Thymus (tissue), 11 donors: Measurements from ENCODE around the gene DISC1. TPM values are rescaled to one million over a fixed set of nuclear protein-coding genes. Genes with fewer than 3 reads are reported as not detected.

Experiments
- DNase-seq, 9 donors: peaks; one replicate each; pipeline ENCODE4 v3.0.0-alpha.2; 2013; ENCODE audit warnings: low spot score in 9 of 9, low read depth in 6 of 9, missing footprints in 1 of 9
- H3K27ac ChIP-seq, 2 donors: one replicate each; pipeline ENCODE4 v1.5.1; 2013; ENCODE audit warnings: control low read depth in 1 of 2, low read depth in 1 of 2, low read length in 1 of 2, mild to moderate bottlenecking in 1 of 2, moderate library complexity in 1 of 2
- H3K27me3 ChIP-seq, 2 donors: one replicate each; pipeline ENCODE4 v1.5.1; 2013; ENCODE audit warnings: low read length in 1 of 2; ENCODE audit not compliant: control insufficient read depth in 2 of 2, insufficient read depth in 1 of 2
- H3K36me3 ChIP-seq, 2 donors: one replicate each; pipeline ENCODE4 v1.5.1; 2013; ENCODE audit warnings: low read length in 1 of 2, mild to moderate bottlenecking in 1 of 2, moderate library complexity in 1 of 2; ENCODE audit not compliant: control insufficient read depth in 2 of 2, insufficient read depth in 2 of 2
- H3K4me1 ChIP-seq, 2 donors: one replicate each; pipeline ENCODE4 v1.5.1; 2013; ENCODE audit warnings: low read length in 2 of 2; ENCODE audit not compliant: control insufficient read depth in 2 of 2, insufficient read depth in 2 of 2
- H3K4me3 ChIP-seq, 2 donors: one replicate each; pipeline ENCODE4 v1.5.1; 2013; ENCODE audit warnings: low read length in 2 of 2, control low read depth in 1 of 2, mild to moderate bottlenecking in 1 of 2
- H3K9me3 ChIP-seq, 2 donors: one replicate each; pipeline ENCODE4 v1.5.1; 2013; ENCODE audit warnings: low read length in 1 of 2, mild to moderate bottlenecking in 1 of 2; ENCODE audit not compliant: control insufficient read depth in 2 of 2, insufficient read depth in 1 of 2
- WGBS: extraction: QIAGEN DNeasy Blood & Tissue Kit; methylation state at CpG from one replicate; pipeline ENCODE4 v1.1.7; 2013; 5-methylcytosine and 5-hydroxymethylcytosine counted together
- polyA plus RNA-seq: library from polyadenylated mRNA; stranded (reverse); fragments of 200-250 nt; gene quantifications from one replicate; pipeline ENCODE4 v1.2.3, GENCODE V29; 2013
- total RNA-seq: library from RNA; stranded (reverse); fragments of 120-200 nt; gene quantifications from one replicate; pipeline ENCODE4 v1.2.4, GENCODE V29; 2013
- donor health status: healthy.

Gene DISC1
- total and polyA plus RNA-seq, 2 donors: 4.4 to 5.3 TPM

GRCh38 chr1:231871471-231871870 lies 244.9 kb downstream of the DISC1 start:
- H3K36me3 ChIP-seq: no peaks in the 10 kb centered on the region
- WGBS: 96% methylated on average over 6 of the region's 6 CpGs
- H3K27me3 ChIP-seq: no peaks in the 10 kb centered on the region
- no peak overlapping the region for H3K4me3 ChIP-seq
- H3K9me3 ChIP-seq: peaks cover 0 to 4% of the 10 kb centered on the region in 2 donors
- H3K4me1 ChIP-seq: peaks cover 0 to 5% of the 10 kb centered on the region in 2 donors
- no peak for DNase-seq
- no peak overlapping the region for H3K27ac ChIP-seq

GRCh38 chr1:231871878-231872277 lies 245.3 kb downstream of the DISC1 start:
- Histone ChIP-seq H3K27me3 (no peaks in the 10 kb centered on the region), H3K27ac (no peak overlapping the region), H3K4me1 (peaks cover 0 to 5% of the 10 kb centered on the region in 2 donors), H3K4me3 (no peak overlapping the region), H3K36me3 (no peaks in the 10 kb centered on the region), H3K9me3 (peaks cover 0 to 4% of the 10 kb centered on the region in 2 donors)
- 46% methylated on average over 5 of the region's 5 CpGs for WGBS
- no peak for DNase-seq

GRCh38 chr1:231872461-231872910 lies 245.9 kb downstream of the DISC1 start:
- H3K36me3 ChIP-seq: no peaks in the 10 kb centered on the region
- no peak for DNase-seq
- H3K27ac ChIP-seq: no peak overlapping the region
- H3K4me3 ChIP-seq: no peak overlapping the region
- H3K9me3 ChIP-seq: peaks cover 0 to 4% of the 10 kb centered on the region in 2 donors
- H3K27me3 ChIP-seq: no peaks in the 10 kb centered on the region
- peaks cover 0 to 5% of the 10 kb centered on the region in 2 donors for H3K4me1 ChIP-seq
- WGBS: 93% methylated on average over 1 of the region's 1 CpG

GRCh38 chr1:231878737-231879136 lies 252.1 kb downstream of the DISC1 start:
- H3K27ac ChIP-seq: no peak overlapping the region
- H3K27me3 ChIP-seq: no peaks in the 10 kb centered on the region
- WGBS: 98% methylated on average over 1 of the region's 1 CpG
- H3K36me3 ChIP-seq: no peaks in the 10 kb centered on the region
- DNase-seq: no peak
- no peaks in the 10 kb centered on the region for H3K4me1 ChIP-seq
- H3K4me3 ChIP-seq: no peak overlapping the region
- peaks cover 0 to 4% of the 10 kb centered on the region in 2 donors for H3K9me3 ChIP-seq

GRCh38 chr1:231879296-231879695 lies 252.7 kb downstream of the DISC1 start:
- Histone ChIP-seq H3K4me1 (no peaks in the 10 kb centered on the region), H3K9me3 (peaks cover 0 to 4% of the 10 kb centered on the region in 2 donors), H3K4me3 (no peak overlapping the region), H3K27me3 (no peaks in the 10 kb centered on the region), H3K36me3 (no peaks in the 10 kb centered on the region), H3K27ac (no peak overlapping the region)
- 96% methylated on average over 1 of the region's 1 CpG for WGBS
- no peak for DNase-seq

GRCh38 chr1:231882333-231882732 lies 255.7 kb downstream of the DISC1 start:
- Histone ChIP-seq H3K27ac (no peak overlapping the region), H3K36me3 (no peaks in the 10 kb centered on the region), H3K9me3 (no peaks in the 10 kb centered on the region), H3K4me1 (no peaks in the 10 kb centered on the region), H3K4me3 (no peak overlapping the region), H3K27me3 (no peaks in the 10 kb centered on the region)
- 91% methylated on average over 4 of the region's 4 CpGs for WGBS
- no peak for DNase-seq

GRCh38 chr1:231882790-231883189 lies 256.2 kb downstream of the DISC1 start:
- no peaks in the 10 kb centered on the region for H3K4me1 ChIP-seq
- H3K4me3 ChIP-seq: no peak overlapping the region
- no peaks in the 10 kb centered on the region for H3K27me3 ChIP-seq
- no peaks in the 10 kb centered on the region for H3K36me3 ChIP-seq
- no peak for DNase-seq
- WGBS: 95% methylated on average over 8 of the region's 8 CpGs
- no peaks in the 10 kb centered on the region for H3K9me3 ChIP-seq
- no peak overlapping the region for H3K27ac ChIP-seq

GRCh38 chr1:231883382-231883781 lies 256.8 kb downstream of the DISC1 start:
- Histone ChIP-seq H3K4me3 (no peak overlapping the region), H3K27ac (no peak overlapping the region), H3K4me1 (no peaks in the 10 kb centered on the region), H3K36me3 (no peaks in the 10 kb centered on the region), H3K27me3 (no peaks in the 10 kb centered on the region), H3K9me3 (no peaks in the 10 kb centered on the region)
- DNase-seq: no peak
- 100% methylated on average over 1 of the region's 1 CpG for WGBS

- WGBS: 90% methylated on average over 7 of the region's 7 CpGs
- H3K4me3 ChIP-seq: no peak overlapping the region
Observed at GRCh38 chr1:231885209-231885854, 258.7 kb downstream of the DISC1 start.

More at GRCh38 chr1:231885209-231885854, 258.7 kb downstream of the DISC1 start:
- Histone ChIP-seq H3K4me1 (no peaks in the 10 kb centered on the region), H3K36me3 (no peaks in the 10 kb centered on the region), H3K27ac (no peak overlapping the region), H3K9me3 (no peaks in the 10 kb centered on the region), H3K27me3 (no peaks in the 10 kb centered on the region)
- no peak for DNase-seq
